GM19035 (cell line): ENCODE results near the gene MTHFD1L.
"Not testable (repeated sequence)": the region's sequence is repeated elsewhere in the genome, so short reads cannot be mapped to it uniquely, and the experiment has no call there.

Experiments
- ATAC-seq: cut with Tn5 transposase; IDR thresholded peaks from one replicate; pipeline ENCODE4 v1.9.1; 2021; ENCODE audit not compliant: unreplicated experiment

MTHFD1L gene

DNA sequence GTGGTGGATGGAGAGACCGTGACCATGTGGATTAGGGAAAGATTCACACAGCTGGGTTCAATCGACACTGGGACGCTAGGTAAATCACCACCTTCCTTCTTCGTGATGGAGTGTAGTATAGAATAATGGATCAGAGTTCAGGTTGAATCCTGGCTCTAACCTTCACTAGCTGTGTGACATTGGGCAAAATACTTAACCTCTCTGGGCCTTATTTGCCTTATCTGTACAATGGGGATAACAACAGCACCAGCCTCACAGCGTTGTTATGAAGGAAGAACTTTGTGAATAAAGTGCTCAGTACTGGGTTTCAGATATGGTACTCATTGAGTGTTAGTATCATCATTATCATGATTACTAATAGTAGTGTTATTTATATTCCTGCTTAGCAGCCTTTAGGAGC, 248.1 kb downstream of the MTHFD1L start:
- no peak for ATAC-seq

GRCh38 chr6:151118461-151119123, 253.1 kb downstream of the MTHFD1L start:
- no peak for ATAC-seq

- no peak for ATAC-seq
These were observed 254.5 kb downstream of the MTHFD1L start for GRCh38 chr6:151119823-151120524.

- no peak for ATAC-seq
These were observed 256.4 kb downstream of the MTHFD1L start for GRCh38 chr6:151121900-151122299.

GRCh38 chr6:151123641-151124040, 258.1 kb downstream of the MTHFD1L start:
- not testable (repeated sequence) for ATAC-seq

DNA sequence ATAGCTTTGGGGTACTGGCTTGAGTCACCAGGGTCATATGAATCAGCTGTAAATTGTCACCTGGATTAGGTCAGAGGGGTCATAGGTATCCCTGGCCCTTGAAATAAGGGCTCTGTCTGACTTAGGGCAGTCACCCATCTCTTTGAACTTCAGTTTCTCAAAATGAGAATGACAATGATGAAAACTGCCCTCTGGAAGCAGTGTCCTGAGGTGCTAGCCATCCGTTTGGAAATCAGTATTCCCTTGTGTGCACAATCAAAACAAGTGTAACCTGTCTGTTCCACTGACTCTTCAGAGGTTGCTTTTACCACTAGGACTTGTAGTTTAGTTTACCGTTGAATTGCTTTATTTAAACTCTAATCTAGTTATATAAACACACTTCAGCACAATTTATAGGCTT, 259.7 kb downstream of the MTHFD1L start:
- not testable (repeated sequence) for ATAC-seq

- ATAC-seq, result not testable (repeated sequence)
These were observed 260.3 kb downstream of the MTHFD1L start for GRCh38 chr6:151125651-151126416.

DNA sequence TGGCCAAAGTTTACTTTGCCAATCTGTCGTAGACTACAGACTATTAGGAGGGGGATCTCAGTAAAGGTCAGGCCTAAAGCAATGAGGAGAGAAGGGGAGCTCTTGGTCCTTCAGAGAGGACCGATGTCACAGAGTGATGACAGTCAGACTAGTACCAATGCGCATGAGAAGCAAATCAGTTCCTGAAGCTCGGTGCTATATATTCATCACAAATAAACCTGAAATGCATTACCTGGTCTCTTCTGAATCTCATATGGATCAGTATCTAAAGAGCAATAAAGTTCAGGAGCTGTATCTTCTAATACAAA, 260.9 kb downstream of the MTHFD1L start:
- not testable (repeated sequence) for ATAC-seq

DNA sequence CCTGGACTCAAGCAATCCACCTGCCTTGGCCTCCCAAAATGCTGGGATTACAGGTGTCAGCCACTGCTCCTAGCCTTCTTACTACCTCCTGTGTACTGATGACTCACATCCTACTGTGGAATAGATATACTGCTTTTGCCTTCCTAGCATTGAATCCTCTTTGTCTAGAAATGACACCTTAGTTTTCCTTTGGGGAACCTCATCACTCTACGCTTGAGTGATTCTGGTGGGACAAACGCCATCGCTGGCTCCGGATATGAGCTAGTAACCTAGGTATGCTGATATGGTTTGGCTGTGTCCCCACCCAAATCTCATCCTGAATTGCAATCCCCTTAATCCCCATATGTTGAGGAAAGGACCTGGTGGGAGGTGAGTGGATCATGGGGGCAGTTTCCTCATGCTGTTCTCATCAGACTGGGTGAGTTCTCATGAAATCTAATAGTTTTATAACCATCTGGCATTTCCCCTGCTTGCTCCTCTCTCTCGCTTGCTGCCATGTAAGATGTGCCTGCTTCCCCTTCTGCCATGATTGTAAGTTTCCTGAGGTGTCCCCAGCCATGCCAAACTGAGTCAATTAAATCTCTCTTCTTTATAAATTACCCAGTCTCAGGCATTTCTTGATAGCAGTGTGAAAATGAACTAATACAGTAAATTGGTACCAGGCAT, 261.8 kb downstream of the MTHFD1L start:
- ATAC-seq, result not testable (repeated sequence)

DNA sequence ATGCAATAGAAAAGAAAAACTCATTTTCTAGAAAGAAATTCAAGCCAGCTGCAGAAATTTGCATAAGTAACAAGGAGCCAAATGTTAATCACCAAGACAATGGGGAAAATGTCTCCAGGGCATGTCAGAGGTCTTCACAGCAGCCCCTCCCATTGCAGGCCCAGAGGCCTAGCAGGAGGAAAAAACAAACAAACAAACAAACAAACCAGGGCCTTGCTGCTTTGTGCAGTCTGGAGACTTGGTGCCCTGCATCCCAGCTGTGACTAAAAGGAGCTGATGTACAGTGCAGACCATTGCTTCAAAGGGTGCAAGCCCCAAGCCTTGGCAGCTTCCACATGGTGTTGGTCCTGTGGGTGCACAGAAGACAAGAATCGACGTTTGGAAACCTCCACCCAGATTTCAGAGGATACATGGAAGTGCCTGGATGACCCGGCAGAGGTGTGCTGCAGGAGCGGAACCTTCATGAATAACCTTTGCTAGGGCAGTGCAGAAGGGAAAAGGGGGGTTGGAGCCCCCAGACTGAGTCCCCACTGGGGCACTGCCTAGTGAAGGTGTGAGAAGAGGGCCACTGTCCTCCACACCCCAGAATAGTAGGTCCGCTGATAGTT, 263.4 kb downstream of the MTHFD1L start:
- no peak for ATAC-seq

DNA sequence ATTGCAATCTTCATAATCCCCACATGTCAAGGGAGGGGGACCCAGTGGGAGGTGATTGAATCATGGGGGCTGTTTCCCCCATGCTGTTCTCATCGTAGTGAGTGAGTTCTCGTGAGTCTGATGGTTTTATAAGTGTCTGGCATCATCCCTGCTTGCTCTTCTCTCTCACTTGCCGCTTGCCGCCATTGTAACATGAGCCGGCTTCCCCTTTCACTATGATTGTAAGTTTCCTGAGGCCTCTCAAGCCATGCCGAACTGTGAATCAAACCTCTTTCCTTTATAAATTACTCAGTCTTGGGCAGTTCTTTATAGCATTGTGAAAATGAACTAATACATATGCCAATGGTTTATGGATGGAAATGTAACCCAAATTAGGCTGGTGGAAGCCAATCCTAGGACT, 264.8 kb downstream of the MTHFD1L start:
- ATAC-seq, result no peak

GRCh38 chr6:151131324-151132007, 266.0 kb downstream of the MTHFD1L start:
- ATAC-seq, result no peak

GRCh38 chr6:151136141-151136755, 270.7 kb downstream of the MTHFD1L start:
- no peak for ATAC-seq

DNA sequence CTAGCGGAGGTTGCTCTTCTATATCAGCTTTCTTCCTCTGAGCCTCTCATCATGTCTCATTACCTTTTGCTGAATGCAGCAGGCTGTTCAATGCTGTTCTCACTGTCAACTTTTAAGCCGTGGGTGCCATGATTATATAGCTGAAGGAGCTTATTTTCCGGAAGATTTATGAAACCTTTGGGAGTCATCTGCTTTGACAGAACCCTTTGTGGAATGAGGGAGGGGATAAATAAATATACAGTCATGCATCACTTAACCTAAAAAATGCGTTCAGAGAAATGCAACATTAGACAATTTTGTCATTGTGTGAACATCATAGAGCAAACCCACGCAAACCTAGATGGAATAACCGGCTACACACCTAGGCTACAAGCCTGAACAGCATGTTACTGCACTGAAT, 272.0 kb downstream of the MTHFD1L start:
- ATAC-seq, result no peak

DNA sequence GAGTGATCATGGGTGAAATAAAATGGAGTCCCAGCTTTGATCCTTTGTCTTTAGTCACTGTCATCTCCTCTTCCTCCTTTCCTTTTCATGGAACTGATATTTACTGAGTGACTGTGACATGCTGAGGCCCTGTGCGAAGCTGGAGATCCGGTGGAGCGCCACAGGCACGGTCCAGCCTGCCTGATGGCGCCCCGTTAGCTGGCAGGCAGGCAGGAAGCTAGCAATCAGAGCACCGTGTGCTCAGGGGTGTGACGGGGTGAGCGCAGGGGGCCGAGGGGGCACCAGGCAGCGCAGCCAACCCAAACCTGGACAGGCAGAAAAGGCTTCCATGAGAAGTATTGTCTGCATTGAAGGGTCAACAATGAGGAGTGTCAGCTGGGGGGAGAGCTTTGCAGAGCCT, 274.0 kb downstream of the MTHFD1L start:
- ATAC-seq, result no peak

DNA sequence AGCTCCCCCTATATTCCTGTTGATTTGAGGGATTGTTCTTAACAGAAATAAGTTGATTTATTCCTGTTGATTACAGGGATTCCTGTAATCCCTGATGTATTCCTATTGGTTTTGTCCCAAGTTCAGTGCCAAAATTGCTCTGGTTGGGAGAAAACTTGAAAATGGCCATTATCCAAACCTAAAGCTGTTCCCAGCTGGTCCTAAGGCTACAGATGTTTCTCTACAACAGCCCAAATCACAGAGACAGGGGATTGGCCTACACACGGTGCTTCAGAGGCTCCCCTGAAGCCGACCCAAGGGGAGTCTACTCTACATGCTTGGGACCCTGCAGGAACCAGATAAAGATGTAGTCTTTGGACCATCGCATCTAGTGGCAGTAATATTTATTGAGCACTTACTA, 275.3 kb downstream of the MTHFD1L start:
- no peak for ATAC-seq

GRCh38 chr6:151141685-151142084, 276.2 kb downstream of the MTHFD1L start:
- ATAC-seq, result no peak

DNA sequence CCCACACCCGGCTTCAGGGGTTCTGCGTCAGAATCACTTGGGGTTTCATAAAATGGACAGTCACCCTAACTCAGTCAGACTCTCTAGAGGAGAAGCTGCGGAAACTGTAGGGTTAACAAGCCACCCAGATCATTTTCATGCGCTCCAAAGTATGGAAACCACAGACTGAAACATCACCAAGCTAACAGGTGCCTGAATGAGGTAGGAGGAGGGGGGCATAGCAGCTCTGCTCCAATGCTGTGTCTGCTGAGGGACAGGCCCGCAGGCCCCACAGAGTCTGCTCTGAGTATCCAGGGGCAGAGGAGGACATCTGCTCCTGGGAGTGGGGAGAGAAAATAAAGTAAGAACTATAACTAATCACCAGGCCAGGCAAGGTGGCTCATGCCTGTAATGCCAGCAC, 277.2 kb downstream of the MTHFD1L start:
- no peak for ATAC-seq

- ATAC-seq, result no peak
These were observed 277.8 kb downstream of the MTHFD1L start for GRCh38 chr6:151143337-151143736.

GRCh38 chr6:151143806-151144205, 278.3 kb downstream of the MTHFD1L start:
- no peak for ATAC-seq
